IPS-NIHi11 (cell line): ENCODE data around the gene ZNF793.

Source experiments
- DNase-seq: peaks from one replicate; pipeline ENCODE4 v3.0.0; 2012; ENCODE audit warnings: mixed read lengths, low spot score

ZNF793 gene

DNA sequence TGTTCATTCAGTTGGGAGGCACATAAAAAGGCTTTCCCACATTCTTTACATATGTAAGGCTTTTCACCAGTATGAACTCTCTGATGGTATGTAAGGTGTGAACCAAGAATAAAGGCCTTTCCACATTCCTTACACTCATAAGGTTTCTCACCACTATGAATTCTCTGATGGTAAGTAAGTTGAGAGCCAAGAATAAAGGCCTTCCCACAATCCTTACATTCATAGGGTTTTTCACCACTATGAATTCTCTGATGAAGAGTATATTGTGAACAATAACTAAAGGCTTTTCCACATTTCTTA lies 58.6 kb downstream of the ZNF793 start:
- DNase-seq: no peak

- DNase-seq: no peak
Observed at GRCh38 chr19:37572203-37572602, 65.5 kb downstream of the ZNF793 start.

- DNase-seq: peak; percentile 48
Observed at GRCh38 chr19:37583340-37583739, 76.6 kb downstream of the ZNF793 start.
